A673 (cell line): ENCODE data around the gene LRRC42.

Experiments
- CTCF ChIP-seq: fragments of 300-800, 200-600 bp; sonication (generic); conservative IDR thresholded peaks from 2 replicates; pipeline ENCODE4 v1.5.1; 2017; ENCODE audit warnings: low read depth, mild to moderate bottlenecking, antibody characterized with exemption, low read length, moderate library complexity, mixed read lengths
- EZH2 ChIP-seq: fragments of 200-600 bp; sonication (generic); IDR thresholded peaks from 2 replicates; pipeline ENCODE4 v1.6.1; 2017; ENCODE audit warnings: borderline replicate concordance, low read depth, mild to moderate bottlenecking, mixed read lengths, antibody characterized with exemption, low read length; ENCODE audit not compliant: poor library complexity, severe bottlenecking

- no peak for TF ChIP-seq CTCF
- TF ChIP-seq EZH2, result no peak
Observed at GRCh38 chr1:53966794-53967193, 20.6 kb downstream of the LRRC42 start.
